Smooth muscle cell of the umbilical artery (primary cell): ENCODE measurements around the gene ORAI2. TPM values are rescaled to one million over a fixed set of nuclear protein-coding genes. Genes with fewer than 3 reads are reported as not detected.

Experiments
- total RNA-seq: library from RNA; depleted of rRNA; stranded (reverse); fragments of >200 nt; gene quantifications from 2 replicates; pipeline ENCODE4 v1.2.3, GENCODE V29; 2014

The ORAI2 gene
- total RNA-seq = 71.9 and 106 TPM in 2 replicates

DNA sequence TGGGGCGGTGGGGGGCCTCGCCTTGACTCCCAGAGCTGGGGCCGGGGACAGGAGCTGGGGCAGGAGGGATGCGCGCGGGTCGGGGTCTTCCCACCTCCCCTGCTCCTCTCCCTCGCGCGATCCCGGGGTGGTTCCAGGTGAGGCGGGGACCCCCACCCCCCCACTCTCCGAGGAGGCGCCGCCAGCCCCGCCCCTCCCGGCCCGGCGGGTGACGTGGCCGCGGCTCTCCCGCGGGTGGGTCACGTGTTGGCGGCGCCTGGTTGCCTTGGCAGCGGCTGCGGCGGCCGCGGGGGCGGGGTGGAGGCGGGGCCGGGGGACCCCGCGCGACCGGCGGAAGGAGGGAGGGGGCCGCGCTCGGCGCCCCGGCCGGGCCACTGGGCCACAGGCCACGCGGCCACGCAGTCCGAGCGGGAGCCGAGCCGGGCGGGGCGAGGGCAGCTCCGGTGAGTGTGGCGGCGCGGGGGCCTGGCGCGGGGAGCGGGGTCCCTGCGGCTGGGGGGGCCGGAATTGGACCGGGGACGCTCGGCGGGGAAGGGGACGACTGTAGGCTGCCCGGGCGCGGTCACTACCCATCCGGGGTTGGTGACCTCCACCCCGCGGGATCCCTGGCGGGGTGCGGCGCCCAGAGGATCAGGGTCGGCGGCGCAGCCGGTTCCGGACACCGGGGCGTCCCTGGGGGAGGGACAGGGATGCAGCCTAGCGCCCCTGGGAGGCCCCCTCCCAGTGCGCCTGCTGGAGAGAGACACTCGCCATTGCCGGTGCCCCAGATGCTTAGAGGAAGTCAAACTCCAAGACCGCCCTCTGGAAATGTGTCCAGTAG, at the start of gene ORAI2:
Gene ORAI2, plus strand, starts transcription at position 357 of the 820 bp plus-strand sequence. CDS start 5,382 bp downstream, outside the sequence.

DNA sequence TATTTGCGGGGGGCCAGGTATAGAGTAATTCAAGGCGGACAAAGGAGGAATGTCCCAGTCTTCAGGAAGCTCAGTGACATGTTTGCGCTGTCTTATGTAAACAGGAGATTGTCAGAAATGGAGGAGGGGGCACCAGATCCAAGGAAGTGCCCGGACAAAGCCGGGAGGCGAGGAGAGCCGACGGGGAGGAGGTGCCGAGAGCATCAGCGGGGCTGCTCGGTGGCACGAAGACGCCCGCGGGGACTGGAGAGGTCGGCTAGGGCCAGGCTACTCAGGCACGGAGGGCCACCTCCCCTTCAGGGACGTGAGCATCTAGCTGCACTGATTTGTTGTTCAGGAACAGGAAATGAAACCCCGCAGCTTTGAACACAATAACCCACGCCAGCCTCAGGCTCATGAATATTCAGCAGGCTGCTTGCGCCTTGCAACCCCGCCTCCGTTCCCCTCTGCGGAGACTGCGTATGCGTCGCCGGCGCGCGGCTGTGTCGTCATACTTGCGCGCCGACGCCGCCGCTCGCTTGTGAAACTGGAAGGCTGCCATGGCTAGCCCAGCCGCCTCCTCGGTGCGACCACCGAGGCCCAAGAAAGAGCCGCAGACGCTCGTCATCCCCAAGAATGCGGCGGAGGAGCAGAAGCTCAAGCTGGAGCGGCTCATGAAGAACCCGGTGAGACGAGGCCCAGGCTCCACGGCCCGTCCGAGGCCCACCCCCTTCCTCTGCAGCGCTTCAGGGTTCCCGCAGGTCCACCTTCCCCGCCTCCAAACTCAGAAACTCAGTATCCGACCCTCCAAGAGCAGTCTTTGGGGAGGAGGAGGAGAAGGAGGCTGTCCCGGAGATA, 37.3 kb upstream of the ORAI2 start, which contains the start of gene PRKRIP1:
Gene PRKRIP1, plus strand, starts transcription at position 491 of the 837 bp plus-strand sequence. Its CDS starts 49 bp downstream, at position 540.

DNA sequence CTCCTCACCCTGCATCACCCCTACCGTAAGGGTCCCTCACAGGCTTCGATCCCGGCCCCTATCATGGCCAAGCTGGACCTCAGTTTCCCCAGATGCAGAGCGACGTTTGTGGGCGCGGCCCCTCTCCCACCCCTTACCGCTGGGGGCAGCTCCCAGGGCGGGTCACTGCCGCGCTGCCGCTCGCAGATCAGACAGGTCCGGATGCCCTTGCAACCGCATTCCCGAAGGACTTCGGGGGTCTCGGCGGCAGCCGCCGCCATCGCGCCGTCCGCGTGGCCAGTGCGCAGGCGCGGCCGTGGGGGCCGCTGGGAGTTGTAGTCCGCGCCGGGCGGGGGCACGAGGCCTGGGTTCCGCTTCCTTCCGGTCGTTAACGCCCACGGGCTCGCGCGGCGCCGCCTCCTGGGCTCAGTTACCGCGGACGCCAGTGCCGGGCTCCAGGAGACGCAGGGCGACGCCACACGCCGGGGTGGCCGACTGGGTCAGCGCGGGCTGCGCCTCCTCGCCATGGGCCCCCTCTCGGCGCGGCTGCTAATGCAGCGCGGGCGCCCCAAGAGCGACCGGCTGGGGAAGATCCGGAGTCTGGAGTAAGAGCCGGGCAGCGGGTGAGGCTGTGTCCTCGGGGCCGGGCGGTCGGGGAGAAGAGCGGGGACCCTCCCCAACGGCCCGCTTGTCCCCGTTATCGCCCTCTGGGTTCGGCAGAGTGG, 31.4 kb downstream of the ORAI2 start, which contains the start of the genes ALKBH4 and LRWD1:
Gene ALKBH4, minus strand, starts transcription at position 287 of the 704 bp plus-strand sequence. Its CDS starts 27 bp downstream, at position 260.
Gene LRWD1, plus strand, starts transcription at position 408 of the 704 bp plus-strand sequence. Its CDS starts 97 bp downstream, at position 505.

DNA sequence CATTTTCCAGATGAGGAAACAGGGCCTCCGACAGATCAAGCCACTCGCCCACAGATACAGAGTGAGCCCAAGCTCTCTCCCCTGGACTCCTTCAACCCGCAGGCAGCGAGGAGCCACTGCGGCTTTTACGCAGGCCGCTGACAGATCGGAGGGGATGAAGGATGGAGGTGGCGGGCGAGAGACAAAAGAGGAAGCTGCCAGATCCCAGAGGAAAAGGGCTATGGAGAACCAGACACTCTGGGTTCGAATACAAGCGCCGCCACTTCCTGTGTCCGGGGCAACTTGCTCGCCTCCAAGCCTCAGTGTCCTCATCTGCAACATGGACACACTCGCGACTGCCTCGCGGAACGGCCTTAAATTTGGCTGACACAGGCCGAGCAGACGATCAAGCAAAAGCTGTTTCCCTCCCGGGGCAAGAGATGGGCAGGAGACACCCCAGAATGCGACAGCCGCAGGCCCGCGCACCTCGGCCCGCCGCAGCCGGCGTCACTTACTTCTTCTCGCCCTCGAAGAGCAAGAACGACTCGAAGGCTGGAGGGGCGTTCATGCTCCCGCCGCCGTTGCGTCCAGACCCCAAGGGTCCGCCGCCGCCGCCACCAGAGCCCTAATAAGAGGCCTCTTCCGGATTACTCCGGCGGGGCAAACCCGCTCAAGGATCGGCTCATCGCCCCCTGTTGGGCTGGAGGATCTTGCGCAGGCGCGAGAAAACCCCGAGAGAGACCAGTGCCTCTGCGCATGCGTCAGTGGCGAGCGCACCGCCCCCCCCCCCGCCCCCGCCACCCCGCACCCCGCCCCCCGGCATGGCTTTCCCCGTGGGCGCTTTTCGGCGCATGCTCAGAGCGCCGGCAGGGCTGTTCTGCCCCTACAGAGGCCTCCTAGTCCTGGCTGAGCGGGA, 45.2 kb downstream of the ORAI2 start, which contains the start of gene POLR2J:
Gene POLR2J, minus strand, starts transcription at position 609 of the 895 bp plus-strand sequence. Its CDS starts 62 bp downstream, at position 547.

Other genes with a start within 250 kb of the ORAI2 start
- 3.3 and 4.7 TPM in 2 replicates for gene SH2B2, start 146.7 kb upstream of the ORAI2 start, total RNA-seq
- not detected in 2 replicates for gene SPDYE6, start 77.1 kb upstream of the ORAI2 start, total RNA-seq
- 19.0 and 20.2 TPM in 2 replicates for gene PRKRIP1, start 37.2 kb upstream of the ORAI2 start, total RNA-seq
- gene ALKBH4, start 31.3 kb downstream of the ORAI2 start, total RNA-seq = 12.3 and 15.7 TPM in 2 replicates
- gene LRWD1, start 31.4 kb downstream of the ORAI2 start, total RNA-seq = 21.1 and 26.9 TPM in 2 replicates
- gene POLR2J, start 45.3 kb downstream of the ORAI2 start, total RNA-seq = 16.0 and 16.1 TPM in 2 replicates
- gene RASA4B, start 84.2 kb downstream of the ORAI2 start, total RNA-seq = 0.59 and 2.5 TPM in 2 replicates
- 0.89 and 1.9 TPM in 2 replicates for gene UPK3BL2, start 110.1 kb downstream of the ORAI2 start, total RNA-seq
- not detected in 2 replicates for gene SPDYE2, start 117.7 kb downstream of the ORAI2 start, total RNA-seq
- gene POLR2J3, start 139.0 kb downstream of the ORAI2 start, total RNA-seq = 18.4 and 21.8 TPM in 2 replicates
- 2.1 and 3.4 TPM in 2 replicates for gene RASA4, start 183.2 kb downstream of the ORAI2 start, total RNA-seq
- 1.8 and 11.1 TPM in 2 replicates for gene UPK3BL1, start 209.2 kb downstream of the ORAI2 start, total RNA-seq
- not detected in 2 replicates for gene SPDYE2B, start 216.7 kb downstream of the ORAI2 start, total RNA-seq
- gene POLR2J2, start 238.1 kb downstream of the ORAI2 start, total RNA-seq = 2.3 and 2.7 TPM in 2 replicates